ENCODE measurements around the gene TMOD3.

TMOD3 gene

GRCh38 chr15:51844747-51845426 is 15.4 kb downstream of the TMOD3 start:
- Histone ChIP-seq H3K9ac (ENCODE audit: low read length) (no peak overlapping the region), H4K20me1 (ENCODE audit: insufficient read depth, low read length) (peaks cover 82% of the 10 kb centered on the region), H3K36me3 (replicated peaks; ENCODE audit: low read depth, low read length) (no peaks in the 10 kb centered on the region), H3K79me2 (ENCODE audit: low read length) (peaks cover 97% of the 10 kb centered on the region), H3K9me3 (ENCODE audit: insufficient read depth, low read length) (no peaks in the 10 kb centered on the region), H3K4me3 (ENCODE audit: low read length) (no peak overlapping the region), H3K27ac (ENCODE audit: low read length) (no peak overlapping the region), H3K4me2 (ENCODE audit: low read length) (no peak overlapping the region), H3K4me1 (ENCODE audit: low read length) (peaks cover 34% of the 10 kb centered on the region), H3K27me3 (ENCODE audit: low read depth, low read length) (no peaks in the 10 kb centered on the region), H2AFZ (ENCODE audit: low read depth, low read length) (no peak overlapping the region)
- TF ChIP-seq CTCF (IDR thresholded peaks at IDR 0.05; ENCODE audit: low read depth, low read length): no peak

- Histone ChIP-seq H3K9ac (ENCODE audit: low read length) (no peak overlapping the region), H3K27me3 (ENCODE audit: low read depth, low read length) (no peaks in the 10 kb centered on the region), H3K36me3 (replicated peaks; ENCODE audit: low read depth, low read length) (no peaks in the 10 kb centered on the region), H3K4me1 (ENCODE audit: low read length) (peaks cover 29% of the 10 kb centered on the region), H3K9me3 (ENCODE audit: insufficient read depth, low read length) (no peaks in the 10 kb centered on the region), H4K20me1 (ENCODE audit: insufficient read depth, low read length) (peaks cover 84% of the 10 kb centered on the region), H3K4me2 (ENCODE audit: low read length) (no peak overlapping the region), H3K4me3 (ENCODE audit: low read length) (no peak overlapping the region), H3K79me2 (ENCODE audit: low read length) (peaks cover 98% of the 10 kb centered on the region), H3K27ac (ENCODE audit: low read length) (no peak overlapping the region), H2AFZ (ENCODE audit: low read depth, low read length) (no peak overlapping the region)
- TF ChIP-seq CTCF (IDR thresholded peaks at IDR 0.05; ENCODE audit: low read depth, low read length) (no peak), EZH2phosphoT487 (IDR thresholded peaks at IDR 0.05; ENCODE audit: low read depth) (no peak)
These were observed 16.6 kb downstream of the TMOD3 start for GRCh38 chr15:51846066-51846462.

- H3K79me2 ChIP-seq (ENCODE audit: low read length): peaks cover 94% of the 10 kb centered on the region
- no peak overlapping the region for H3K4me3 ChIP-seq (ENCODE audit: low read length)
- H3K27ac ChIP-seq (ENCODE audit: low read length): no peak overlapping the region
- H3K27me3 ChIP-seq (ENCODE audit: low read depth, low read length): no peaks in the 10 kb centered on the region
- TF ChIP-seq CTCF (IDR thresholded peaks at IDR 0.05; ENCODE audit: low read depth, low read length) (no peak), EZH2phosphoT487 (IDR thresholded peaks at IDR 0.05; ENCODE audit: low read depth) (no peak)
- no peak overlapping the region for H3K4me2 ChIP-seq (ENCODE audit: low read length)
- peaks cover 24% of the 10 kb centered on the region for H3K4me1 ChIP-seq (ENCODE audit: low read length)
- no peak overlapping the region for H2AFZ ChIP-seq (ENCODE audit: low read depth, low read length)
- peaks cover 81% of the 10 kb centered on the region for H4K20me1 ChIP-seq (ENCODE audit: insufficient read depth, low read length)
- no peak overlapping the region for H3K9ac ChIP-seq (ENCODE audit: low read length)
- no peaks in the 10 kb centered on the region for H3K36me3 ChIP-seq (replicated peaks; ENCODE audit: low read depth, low read length)
- no peaks in the 10 kb centered on the region for H3K9me3 ChIP-seq (ENCODE audit: insufficient read depth, low read length)
These were observed 17.2 kb downstream of the TMOD3 start for GRCh38 chr15:51846463-51847230.

- Histone ChIP-seq H3K36me3 (replicated peaks; ENCODE audit: low read depth, low read length) (no peaks in the 10 kb centered on the region), H3K9ac (ENCODE audit: low read length) (no peak overlapping the region), H3K4me3 (ENCODE audit: low read length) (no peak overlapping the region), H3K27ac (ENCODE audit: low read length) (no peak overlapping the region), H3K27me3 (ENCODE audit: low read depth, low read length) (no peaks in the 10 kb centered on the region), H3K9me3 (ENCODE audit: insufficient read depth, low read length) (no peaks in the 10 kb centered on the region), H3K4me1 (ENCODE audit: low read length) (peaks cover 14% of the 10 kb centered on the region), H4K20me1 (ENCODE audit: insufficient read depth, low read length) (peaks cover 76% of the 10 kb centered on the region), H3K4me2 (ENCODE audit: low read length) (no peak overlapping the region), H2AFZ (ENCODE audit: low read depth, low read length) (no peak overlapping the region), H3K79me2 (ENCODE audit: low read length) (peaks cover 92% of the 10 kb centered on the region)
- TF ChIP-seq CTCF (IDR thresholded peaks at IDR 0.05; ENCODE audit: low read depth, low read length) (no peak), EZH2phosphoT487 (IDR thresholded peaks at IDR 0.05; ENCODE audit: low read depth) (no peak)
These were observed 19.4 kb downstream of the TMOD3 start for GRCh38 chr15:51848811-51849210.
